HG02885 (cell line): ENCODE measurements around the gene LHFPL6.
"Not testable (repeated sequence)": the region's sequence is repeated elsewhere in the genome, so short reads cannot be mapped to it uniquely, and the experiment has no call there.

Experiments used
- ATAC-seq: cut with Tn5 transposase; IDR thresholded peaks from one replicate; pipeline ENCODE4 v1.9.1; 2021; ENCODE audit warnings: mild to moderate bottlenecking; ENCODE audit not compliant: unreplicated experiment, poor library complexity

Gene LHFPL6

GRCh38 chr13:39370554-39370953 lies 232.4 kb downstream of the LHFPL6 start:
- no peak for ATAC-seq

DNA sequence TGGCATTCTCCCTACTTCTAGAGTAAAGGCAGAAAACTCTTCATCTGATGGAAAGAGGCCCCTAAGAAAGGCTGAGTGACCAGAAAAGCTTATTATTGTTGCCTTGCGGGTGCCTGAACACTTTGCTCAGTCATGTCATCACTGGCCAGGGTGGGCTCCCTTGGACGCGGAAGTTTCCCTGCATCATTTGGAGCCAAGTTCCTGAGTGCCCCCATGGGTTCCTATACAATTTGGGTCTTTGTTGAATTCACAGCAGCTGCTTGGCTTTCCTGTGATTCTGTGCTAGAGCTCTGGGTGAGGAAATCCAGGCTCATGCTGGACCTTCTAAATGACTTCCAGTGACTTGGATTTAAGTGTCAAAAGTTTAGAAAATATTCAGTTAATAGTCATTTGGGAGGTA lies 232.9 kb downstream of the LHFPL6 start:
- ATAC-seq: no peak

GRCh38 chr13:39369161-39369890 lies 233.7 kb downstream of the LHFPL6 start:
- no peak for ATAC-seq

DNA sequence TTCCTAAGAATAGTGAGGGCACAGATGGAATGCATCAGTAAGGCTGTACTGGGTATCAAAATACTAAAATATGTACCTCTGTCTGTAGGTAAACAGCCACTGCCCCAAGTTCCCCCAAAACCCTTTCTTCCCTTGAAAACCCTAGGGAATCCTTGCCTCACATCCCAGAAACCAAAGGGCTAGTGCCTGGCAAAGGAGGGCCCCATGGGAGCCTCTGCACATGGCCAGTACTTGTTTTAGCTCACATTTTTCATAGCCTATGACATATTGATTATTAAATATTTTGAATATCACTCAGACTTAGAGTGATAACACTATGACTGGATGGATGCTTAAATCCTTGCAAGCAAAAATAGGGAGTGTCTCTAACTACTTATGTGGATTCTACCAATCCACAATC lies 237.1 kb downstream of the LHFPL6 start:
- ATAC-seq: no peak

DNA sequence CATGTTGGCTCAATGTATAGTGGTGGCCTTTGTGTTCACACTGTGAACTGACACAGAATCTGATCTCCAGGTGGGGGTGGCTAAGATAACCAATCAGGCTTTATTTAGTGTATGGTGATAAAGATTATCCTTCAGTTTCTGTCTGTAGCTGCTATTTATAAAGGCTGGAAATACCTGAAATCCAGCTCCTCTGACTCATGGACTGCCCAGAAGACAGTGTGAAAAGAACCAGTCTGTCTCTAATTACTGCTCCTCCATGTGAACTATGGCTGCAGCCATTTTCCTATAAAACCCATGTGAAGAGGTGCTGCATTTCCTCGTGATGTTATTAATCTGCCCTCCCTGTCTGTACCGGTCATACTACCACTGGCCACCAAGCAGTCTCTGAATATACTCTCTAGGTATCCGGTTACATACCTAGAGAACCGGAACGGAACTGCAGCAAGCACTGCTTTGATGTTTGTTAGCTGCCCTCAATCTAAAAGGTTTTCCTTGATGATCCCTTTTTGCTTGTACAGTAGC lies 238.0 kb downstream of the LHFPL6 start:
- ATAC-seq: no peak

GRCh38 chr13:39363382-39363772 lies 239.6 kb downstream of the LHFPL6 start:
- no peak for ATAC-seq

- no peak for ATAC-seq
Measured at GRCh38 chr13:39362652-39363381, 240.2 kb downstream of the LHFPL6 start.

GRCh38 chr13:39353988-39354387 lies 249.0 kb downstream of the LHFPL6 start:
- ATAC-seq: no peak

- ATAC-seq: no peak
Measured at GRCh38 chr13:39350461-39350881, 252.5 kb downstream of the LHFPL6 start.

- no peak for ATAC-seq
Measured at GRCh38 chr13:39349391-39349960, 253.5 kb downstream of the LHFPL6 start.

- ATAC-seq: no peak
Measured at GRCh38 chr13:39347926-39348901, 254.8 kb downstream of the LHFPL6 start.

GRCh38 chr13:39345982-39346381 lies 257.0 kb downstream of the LHFPL6 start:
- no peak for ATAC-seq

- ATAC-seq: no peak
Measured at GRCh38 chr13:39341251-39341650, 261.7 kb downstream of the LHFPL6 start.

GRCh38 chr13:39338114-39338513 lies 264.9 kb downstream of the LHFPL6 start:
- ATAC-seq: not testable (repeated sequence)

GRCh38 chr13:39336937-39337336 lies 266.1 kb downstream of the LHFPL6 start:
- no peak for ATAC-seq

DNA sequence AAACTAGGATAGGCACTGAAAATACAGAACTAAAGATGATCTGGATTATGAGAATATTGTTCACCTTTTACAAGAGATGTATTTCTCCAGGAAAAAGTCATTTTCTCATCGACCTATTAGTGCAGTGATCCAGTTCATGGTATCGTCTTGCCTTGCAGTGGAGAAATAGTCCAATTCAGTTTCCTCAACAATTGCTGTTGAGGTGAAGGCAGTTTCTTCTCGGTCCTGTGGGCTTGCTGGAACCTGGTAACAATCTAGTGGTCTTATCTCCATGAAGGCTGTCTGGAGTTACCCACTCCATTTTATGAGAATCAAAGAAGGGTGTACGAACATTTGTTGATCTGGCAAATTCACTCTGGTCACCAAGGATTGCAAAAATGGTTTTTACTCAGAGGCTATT lies 266.8 kb downstream of the LHFPL6 start:
- no peak for ATAC-seq

DNA sequence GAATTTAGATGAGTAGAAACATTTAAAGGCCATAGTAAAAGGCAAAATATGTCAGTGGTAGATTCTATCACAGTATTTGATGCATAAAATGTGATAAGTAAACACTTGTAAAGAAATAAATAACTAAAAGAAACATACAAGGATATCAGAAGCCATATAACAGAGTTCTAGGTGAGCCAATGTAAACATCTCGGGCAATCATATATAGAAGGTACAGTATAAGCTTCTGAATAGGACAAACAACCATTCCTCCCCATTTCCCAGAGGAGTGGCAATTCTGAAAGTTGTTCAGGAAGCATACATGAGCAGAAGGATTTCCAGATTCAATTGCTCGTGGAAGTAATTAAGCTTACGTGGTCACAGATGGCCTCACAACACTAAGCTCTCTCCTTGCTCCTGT lies 267.3 kb downstream of the LHFPL6 start:
- ATAC-seq: no peak

DNA sequence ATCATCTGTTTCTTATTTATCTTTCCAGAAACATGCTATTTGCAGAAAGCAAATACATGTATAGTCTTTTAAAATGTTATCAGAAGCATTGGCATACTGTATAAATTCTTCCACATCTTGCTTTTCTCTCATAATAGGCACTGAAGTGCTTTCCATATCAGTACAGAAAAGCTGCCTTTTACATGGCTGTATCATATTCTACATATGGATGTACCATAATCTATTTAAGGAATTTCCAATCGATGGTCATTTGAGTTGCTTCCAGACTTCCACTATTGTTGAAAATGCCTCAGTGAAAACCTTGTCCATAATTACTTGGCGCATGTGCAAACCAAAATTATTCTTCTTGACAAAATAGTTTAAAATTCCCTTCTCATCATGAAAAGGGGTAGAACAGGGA lies 272.5 kb downstream of the LHFPL6 start:
- ATAC-seq: no peak

DNA sequence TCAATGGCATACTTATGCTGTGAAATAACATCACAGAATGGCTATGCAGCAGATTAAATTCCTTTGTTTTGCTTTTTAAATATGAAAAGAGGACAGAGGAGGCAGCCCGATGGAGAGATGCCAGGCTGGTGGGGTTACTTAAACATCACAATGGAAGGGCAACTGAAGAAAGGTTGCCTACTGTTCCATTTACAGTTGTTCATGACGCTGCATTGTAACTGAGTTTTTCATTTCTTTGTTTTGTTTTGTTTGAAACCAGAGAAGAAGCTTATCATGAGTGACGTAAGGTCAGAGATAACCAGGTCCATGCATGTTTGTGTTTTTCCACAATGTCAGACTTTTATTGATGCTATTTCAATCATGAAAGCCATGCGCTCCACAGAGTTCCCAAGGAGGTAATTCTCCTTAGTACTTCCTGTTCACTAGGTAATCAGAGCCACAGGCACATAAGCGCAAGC lies 273.8 kb downstream of the LHFPL6 start:
- ATAC-seq: no peak

GRCh38 chr13:39327172-39327479 lies 275.9 kb downstream of the LHFPL6 start:
- ATAC-seq: no peak
